ENCODE measurements around the gene RINT1.

Gene RINT1

DNA sequence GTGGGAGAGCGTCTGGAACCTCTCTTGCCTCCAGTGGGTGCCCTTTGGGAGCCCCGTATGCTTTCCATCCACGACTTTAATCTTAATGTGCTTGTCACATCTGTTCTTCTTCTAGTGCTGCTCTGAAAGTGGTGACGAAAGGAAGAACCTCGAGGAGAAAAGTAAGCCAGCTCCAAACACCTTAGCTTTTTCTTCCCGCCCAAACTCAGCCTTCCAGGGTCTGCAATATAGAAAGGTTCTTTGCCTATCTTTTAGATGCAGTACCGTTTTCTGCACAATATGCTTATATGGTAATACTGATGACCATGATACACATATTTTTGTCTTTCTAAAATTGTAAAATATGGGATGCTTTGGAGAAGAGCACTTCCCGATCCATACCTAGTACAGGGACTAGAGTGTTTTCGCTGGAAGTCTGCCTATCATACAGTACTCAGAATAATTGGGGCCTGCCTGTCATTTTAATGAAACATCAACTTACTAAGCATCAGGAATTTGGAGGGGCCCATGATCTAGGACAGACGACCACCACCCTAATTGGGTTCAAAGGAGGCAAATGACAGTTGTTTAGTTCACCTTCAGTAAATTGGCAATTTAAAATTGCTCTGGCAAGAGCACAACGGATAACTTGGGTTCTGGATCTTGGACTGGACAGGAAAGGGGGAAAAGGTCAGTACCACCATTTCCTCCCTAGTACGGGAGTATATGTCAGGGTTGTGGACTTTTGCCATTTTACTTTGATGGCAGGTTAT, 884 bp downstream of the RINT1 start:
- no peak for TF ChIP-seq CTCF (conservative IDR thresholded peaks at IDR 0.05; ENCODE audit: low read depth)
- ChIA-PET POLR2A (ENCODE audit: low non-redundant PET) (no interaction called here), CTCF (interaction anchor here (0.6 to 0.7 kb wide), 2 partner anchors 56 to 1939 kb away, joined by 3 to 5 read pairs; no protein-coding TSS in a partner anchor)
- H3K27ac ChIP-seq = peak overlapping the region; percentile 76
- no peak for DNase-seq (ENCODE audit: low spot score)

GRCh38 chr7:105538339-105538738, 6.3 kb downstream of the RINT1 start:
- ChIA-PET POLR2A (ENCODE audit: low non-redundant PET) (no interaction called here), CTCF (no interaction called here)
- H3K27ac ChIP-seq = no peak overlapping the region
- DNase-seq (ENCODE audit: low spot score) = no peak
- TF ChIP-seq CTCF (conservative IDR thresholded peaks at IDR 0.05; ENCODE audit: low read depth) = no peak

DNA sequence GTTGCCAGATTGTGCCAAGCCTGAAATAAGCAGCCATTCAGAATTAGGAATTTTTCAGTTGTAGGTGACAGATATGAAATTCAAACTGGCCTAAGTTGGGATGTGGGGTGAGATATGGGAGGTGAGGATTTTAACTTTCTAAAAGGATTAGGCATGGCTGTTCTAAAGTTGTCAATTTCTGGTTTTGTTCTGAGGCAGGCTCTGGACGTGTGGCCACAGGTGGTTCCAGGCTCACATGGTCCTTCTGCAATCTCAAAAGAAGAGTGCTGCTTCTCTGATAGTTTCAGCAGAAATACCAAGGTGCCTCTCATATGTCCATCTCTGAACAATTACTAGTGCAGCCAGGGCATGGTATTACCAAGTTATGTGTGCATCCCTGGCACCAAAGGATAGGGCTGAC, 27.9 kb downstream of the RINT1 start:
- POLR2A ChIA-PET (ENCODE audit: low non-redundant PET) = no interaction called here

DNA sequence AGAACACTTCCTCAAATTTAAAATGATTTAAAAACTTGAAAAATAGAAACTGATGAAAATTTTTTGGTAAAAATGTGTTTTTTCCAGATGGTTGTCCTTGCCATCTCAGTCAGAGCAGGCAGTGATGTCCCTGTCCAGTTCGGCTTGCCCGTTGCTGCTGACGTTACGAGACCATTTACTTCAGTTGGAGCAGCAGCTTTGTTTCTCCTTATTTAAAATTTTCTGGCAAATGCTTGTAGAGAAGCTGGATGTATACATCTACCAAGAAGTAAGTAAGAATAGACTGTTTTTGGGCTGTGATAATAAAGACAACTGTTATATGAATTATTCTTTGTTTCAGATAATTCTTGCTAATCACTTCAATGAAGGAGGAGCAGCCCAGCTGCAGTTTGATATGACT, 33.2 kb downstream of the RINT1 start:
- POLR2A ChIA-PET (ENCODE audit: low non-redundant PET) = no interaction called here
- DNase-seq (ENCODE audit: low spot score) = no peak
- no peak overlapping the region for H3K27ac ChIP-seq
- CTCF ChIA-PET = interaction anchor here (0.5 to 0.7 kb wide), 2 partner anchors 20 to 1586 kb away, joined by 4 read pairs; no protein-coding TSS in a partner anchor
- no peak for TF ChIP-seq CTCF (conservative IDR thresholded peaks at IDR 0.05; ENCODE audit: low read depth)

More for the DNA sequence above, 27.9 kb downstream of the RINT1 start:
- CTCF ChIA-PET = no interaction called here
- TF ChIP-seq CTCF (conservative IDR thresholded peaks at IDR 0.05; ENCODE audit: low read depth) = no peak
- no peak for DNase-seq (ENCODE audit: low spot score)
- no peak overlapping the region for H3K27ac ChIP-seq

DNA sequence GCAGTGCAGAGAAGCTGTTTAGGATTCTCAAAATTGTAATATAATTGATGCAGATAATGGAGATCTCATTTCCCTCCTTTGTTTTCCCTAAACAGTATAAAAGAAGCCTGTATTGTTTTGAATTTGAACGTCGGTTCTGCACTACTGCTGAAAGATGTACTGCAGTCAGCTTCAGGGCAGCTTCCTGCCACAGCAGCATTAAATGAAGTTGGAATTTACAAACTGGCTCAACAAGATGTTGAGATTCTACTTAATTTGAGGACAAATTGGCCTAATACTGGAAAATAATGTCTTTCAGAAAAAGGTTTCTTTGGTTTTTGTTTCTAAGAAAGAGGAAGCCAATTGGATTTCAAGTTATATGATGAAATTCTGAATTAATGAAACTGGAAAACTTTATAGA, 35.0 kb downstream of the RINT1 start:
- ChIA-PET CTCF (interaction anchor here (0.7 to 1.1 kb wide), 3 partner anchors 22 to 475 kb away, joined by 6 to 10 read pairs (median 9); no protein-coding TSS in a partner anchor), POLR2A (ENCODE audit: low non-redundant PET) (no interaction called here)
- no peak overlapping the region for H3K27ac ChIP-seq
- no peak for DNase-seq (ENCODE audit: low spot score)
- TF ChIP-seq CTCF (conservative IDR thresholded peaks at IDR 0.05; ENCODE audit: low read depth) = no peak

DNA sequence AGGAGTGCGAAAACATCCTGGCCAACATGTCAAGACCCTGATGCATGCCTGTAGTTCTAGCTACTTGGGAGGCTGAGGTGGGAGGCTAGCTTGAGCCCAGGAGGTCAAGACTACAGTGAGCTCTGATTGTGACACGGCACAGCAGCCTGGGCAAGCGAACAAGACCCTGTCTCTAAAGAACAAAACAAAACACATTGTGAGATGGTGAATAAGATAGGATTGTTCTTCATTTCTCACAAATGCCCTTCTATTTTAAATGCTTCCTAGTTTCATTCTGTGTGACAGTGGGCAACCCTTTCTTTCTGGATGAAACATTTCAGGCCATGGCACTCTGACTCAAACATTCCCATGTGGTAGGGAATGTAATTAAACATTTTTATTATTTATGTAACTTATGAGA, 35.8 kb downstream of the RINT1 start:
- no peak for TF ChIP-seq CTCF (conservative IDR thresholded peaks at IDR 0.05; ENCODE audit: low read depth)
- no peak overlapping the region for H3K27ac ChIP-seq
- CTCF ChIA-PET = interaction anchor here (0.6 kb wide), 1 partner anchor 527 kb away, joined by 3 read pairs; no protein-coding TSS in a partner anchor
- DNase-seq (ENCODE audit: low spot score) = no peak
- POLR2A ChIA-PET (ENCODE audit: low non-redundant PET) = no interaction called here
